CD4-positive, alpha-beta T cell treated with Interleukin-10 for 1 hour (primary cell): ENCODE results near the gene MLLT11.
"Not testable (repeated sequence)": the region's sequence is repeated elsewhere in the genome, so short reads cannot be mapped to it uniquely, and the experiment has no call there.

Source experiments
- DNase-seq: peaks from one replicate; pipeline ENCODE4 v3.0.0-alpha.2; 2020

MLLT11 gene

GRCh38 chr1:151058692-151059091 lies 1.5 kb upstream of the MLLT11 start:
- no peak for DNase-seq

GRCh38 chr1:151059109-151060006 lies 839 bp upstream of the MLLT11 start, which contains the start of gene CDC42SE1:
Gene CDC42SE1 (minus strand): TSS chr1:151059622. CDS start chr1:151055730, 3,892 bp downstream.
- DNase-seq = peak; percentile 88

GRCh38 chr1:151060657-151061421 lies 642 bp downstream of the MLLT11 start:
- no peak for DNase-seq

GRCh38 chr1:151061704-151062103 lies 1.5 kb downstream of the MLLT11 start:
- DNase-seq = no peak

GRCh38 chr1:151062741-151063371 lies 2.7 kb downstream of the MLLT11 start:
- DNase-seq = no peak

GRCh38 chr1:151065089-151065645 lies 5.0 kb downstream of the MLLT11 start:
- no peak for DNase-seq

GRCh38 chr1:151067185-151067584 lies 7.0 kb downstream of the MLLT11 start:
- no peak for DNase-seq

- no peak for DNase-seq
Measured at GRCh38 chr1:151069103-151069486, 8.9 kb downstream of the MLLT11 start.

GRCh38 chr1:151070474-151071276 lies 10.5 kb downstream of the MLLT11 start, which contains the start of gene GABPB2:
Gene GABPB2 (plus strand): TSS chr1:151070761. CDS start chr1:151088190, 17,429 bp downstream.
- peak; percentile 88 for DNase-seq

GRCh38 chr1:151072224-151072623 lies 12.0 kb downstream of the MLLT11 start:
- DNase-seq = no peak

- DNase-seq = no peak
Measured at GRCh38 chr1:151085953-151086559, 25.9 kb downstream of the MLLT11 start.

GRCh38 chr1:151097426-151097825 lies 37.2 kb downstream of the MLLT11 start:
- not testable (repeated sequence) for DNase-seq

- no peak for DNase-seq
Measured at GRCh38 chr1:151098126-151098525, 37.9 kb downstream of the MLLT11 start.

GRCh38 chr1:151104630-151105029 lies 44.4 kb downstream of the MLLT11 start:
- no peak for DNase-seq

- DNase-seq = no peak
Measured at GRCh38 chr1:151106894-151107293, 46.7 kb downstream of the MLLT11 start.

GRCh38 chr1:151108331-151108730 lies 48.1 kb downstream of the MLLT11 start:
- no peak for DNase-seq

- DNase-seq = no peak
Measured at GRCh38 chr1:151113877-151114276, 53.7 kb downstream of the MLLT11 start.
